Erythroblast (primary cell): ENCODE data around the gene TEAD4.

Experiments used
- GATA1 ChIP-seq: IDR thresholded peaks from 2 replicates; pipeline ENCODE4 v1.6.1; 2011; ENCODE audit warnings: low read depth, mild to moderate bottlenecking, control low read depth, low read length, moderate library complexity
- POLR2A ChIP-seq: IDR thresholded peaks from 2 replicates; pipeline ENCODE4 v1.6.1; 2011; ENCODE audit warnings: mild to moderate bottlenecking, low read length

DNA sequence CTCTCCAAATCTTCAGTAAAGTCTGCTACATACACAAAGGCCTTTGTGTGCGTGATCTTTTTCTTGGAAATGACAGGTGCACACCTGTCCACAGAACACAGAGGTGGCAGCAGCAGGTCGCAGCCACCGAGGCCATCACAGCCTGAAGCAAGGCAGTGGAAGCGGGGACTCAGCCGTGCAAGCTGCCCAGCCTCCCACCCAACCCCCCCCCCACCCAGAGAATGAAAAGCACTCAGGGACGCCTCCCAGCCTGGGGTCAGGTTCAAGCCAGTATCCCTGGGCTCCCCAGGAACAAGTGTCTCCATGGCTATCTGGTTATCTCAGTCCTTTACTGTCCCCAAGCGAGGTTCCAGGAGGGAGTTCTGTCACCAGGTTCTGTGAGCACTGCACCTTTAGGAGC lies 86.8 kb downstream of the TEAD4 start:
- TF ChIP-seq POLR2A (no peak), GATA1 (no peak)
